T47D (cell line): Measurements from ENCODE around the gene CELF4.

Source experiments
- DNase-seq, 2 experiments: peaks; one replicate each; pipeline versions ENCODE4 v3.0.0 to v3.0.0-alpha.2; 2011 to 2012; ENCODE audit warnings: low read depth in 1 of 2, low spot score in 1 of 2
- JUND ChIP-seq: IDR thresholded peaks from 2 replicates; pipeline ENCODE4 v1.6.1; 2012; ENCODE audit warnings: low read depth
- in situ Hi-C: cut with HindIII; loops from 2 replicates; pipeline ENCODE4 v1.10.0; 2016; ENCODE audit warnings: low sequenced_read_pairs, low pct_unique_long_range_greater_than_20kb

Gene CELF4

DNA sequence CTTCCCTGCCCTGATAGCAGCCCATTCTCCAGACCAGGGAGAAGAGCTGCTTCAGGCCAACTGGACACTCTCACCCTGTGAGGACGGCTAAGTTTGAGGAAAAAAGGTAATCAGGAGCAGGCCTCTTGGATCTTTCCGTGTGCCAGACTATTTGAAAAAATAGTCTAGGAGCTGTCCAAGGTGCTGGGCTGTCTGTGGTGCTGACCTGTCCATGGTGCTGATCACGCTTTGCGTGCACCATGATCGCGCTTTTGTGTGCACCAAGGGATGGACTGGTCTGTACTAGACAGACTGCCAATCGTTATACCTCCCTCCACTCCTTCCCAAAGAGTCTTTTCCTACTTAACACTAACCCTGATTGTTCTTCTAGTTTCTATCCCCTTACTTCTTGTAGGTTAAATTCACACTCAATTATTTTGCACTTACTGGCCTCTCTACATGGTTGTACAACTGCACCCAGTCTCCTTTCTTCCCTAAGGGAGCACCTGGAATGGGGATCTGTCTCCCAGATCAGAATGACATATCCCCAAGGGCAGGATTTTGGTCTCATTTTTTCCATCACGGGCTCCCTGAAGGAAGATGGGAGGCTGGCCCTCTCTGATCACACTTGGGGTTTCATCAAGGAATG lies 295.4 kb downstream of the CELF4 start:
- DNase-seq, result peak in 1 of 2 experiments; percentile 78
- TF ChIP-seq JUND, result no peak
- in situ Hi-C loops, result no loop called here

DNA sequence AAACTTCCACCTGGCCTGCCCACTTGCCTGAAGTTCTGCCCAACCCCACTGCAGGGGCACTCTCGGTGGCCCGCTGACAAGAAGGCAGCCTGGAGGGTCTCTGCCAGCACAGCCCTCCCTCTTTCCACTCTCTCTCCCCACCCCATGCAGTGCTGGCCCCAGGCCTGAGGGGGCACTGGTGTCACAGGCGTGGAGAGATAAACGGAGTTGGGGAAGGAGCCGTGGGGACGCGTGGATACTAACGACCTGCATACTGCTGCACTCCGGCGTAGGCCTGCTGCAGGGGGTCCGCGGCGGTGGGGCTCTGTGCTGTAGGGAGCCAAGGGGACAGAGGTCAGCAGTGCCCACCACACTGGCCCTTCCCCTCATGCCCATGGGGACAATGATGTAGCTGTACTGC lies 299.3 kb downstream of the CELF4 start:
- TF ChIP-seq JUND, result no peak
- DNase-seq, result no peak

GRCh38 chr18:37265382-37265781 lies 300.2 kb downstream of the CELF4 start:
- in situ Hi-C loops, result no loop called here
- TF ChIP-seq JUND, result no peak
- DNase-seq, result no peak

More for the DNA sequence above, 299.3 kb downstream of the CELF4 start:
- in situ Hi-C loops, result no loop called here

DNA sequence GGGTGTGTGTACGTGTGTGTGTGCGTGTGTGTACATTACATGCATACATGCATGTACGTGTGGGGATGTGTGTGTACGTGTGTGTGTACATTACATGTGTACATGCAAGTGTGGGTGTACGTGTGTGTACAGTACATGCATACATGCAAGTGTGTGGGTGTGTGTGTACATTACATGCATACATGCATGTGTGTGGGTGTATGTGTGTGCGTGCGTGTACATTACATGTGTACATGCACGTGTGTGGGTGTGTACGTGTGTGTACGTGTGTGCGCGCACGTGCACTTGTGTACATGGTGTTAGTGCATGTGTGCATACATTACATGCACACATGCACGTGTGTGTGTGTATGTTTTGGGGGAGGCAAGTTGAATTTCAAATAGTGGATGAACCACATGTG lies 300.6 kb downstream of the CELF4 start:
- no peak for DNase-seq
- in situ Hi-C loops, result no loop called here
- no peak for TF ChIP-seq JUND

GRCh38 chr18:37261988-37262387 lies 303.6 kb downstream of the CELF4 start:
- no peak for DNase-seq
- in situ Hi-C loops, result no loop called here
- TF ChIP-seq JUND, result no peak

- TF ChIP-seq JUND, result no peak
- no peak for DNase-seq
- in situ Hi-C loops, result no loop called here
Measured at GRCh38 chr18:37261246-37261840, 304.3 kb downstream of the CELF4 start.

GRCh38 chr18:37260367-37261093 lies 305.1 kb downstream of the CELF4 start:
- no peak for TF ChIP-seq JUND
- in situ Hi-C loops, result no loop called here
- no peak for DNase-seq

DNA sequence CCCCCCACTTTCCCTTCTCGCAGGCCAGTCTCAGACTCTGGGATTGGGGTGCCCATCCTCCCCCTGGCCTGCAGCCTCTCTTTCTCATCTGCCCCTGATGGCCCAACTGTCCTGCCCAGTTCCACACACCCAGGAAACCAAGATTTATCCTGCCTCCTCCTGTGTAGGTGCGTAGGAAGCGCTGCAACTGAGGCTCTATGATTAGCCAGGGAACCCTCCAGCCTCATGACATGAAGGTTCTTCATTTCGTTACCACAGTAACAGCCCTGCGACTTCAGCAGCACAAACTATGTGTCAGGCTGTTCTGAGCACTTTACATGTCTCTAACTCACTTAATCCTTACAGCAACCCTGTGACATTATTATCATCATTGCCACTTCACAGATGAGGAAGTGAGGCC lies 305.9 kb downstream of the CELF4 start:
- no peak for TF ChIP-seq JUND
- no peak for DNase-seq
- in situ Hi-C loops, result no loop called here

DNA sequence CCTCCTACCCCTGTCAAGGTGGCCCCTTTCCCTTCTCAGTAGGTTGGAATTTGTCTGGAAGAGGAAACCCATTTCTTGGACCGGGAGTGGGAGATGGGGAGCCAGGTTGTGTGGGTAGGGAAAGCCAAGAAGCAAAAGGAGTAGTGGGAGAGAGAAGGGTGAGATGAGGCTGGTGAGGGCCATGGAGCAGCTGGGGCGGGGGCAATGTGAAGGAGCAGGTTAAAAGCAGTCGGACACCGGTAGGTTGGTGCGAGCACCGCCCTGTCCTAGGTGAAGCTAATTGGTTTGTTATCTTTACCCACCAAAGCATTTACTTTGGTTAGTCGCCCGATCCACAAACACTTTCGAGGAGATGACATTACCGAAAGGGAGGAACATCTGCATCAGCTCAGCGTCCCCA lies 306.8 kb downstream of the CELF4 start:
- in situ Hi-C loops, result no loop called here
- no peak for TF ChIP-seq JUND
- DNase-seq, result no peak

DNA sequence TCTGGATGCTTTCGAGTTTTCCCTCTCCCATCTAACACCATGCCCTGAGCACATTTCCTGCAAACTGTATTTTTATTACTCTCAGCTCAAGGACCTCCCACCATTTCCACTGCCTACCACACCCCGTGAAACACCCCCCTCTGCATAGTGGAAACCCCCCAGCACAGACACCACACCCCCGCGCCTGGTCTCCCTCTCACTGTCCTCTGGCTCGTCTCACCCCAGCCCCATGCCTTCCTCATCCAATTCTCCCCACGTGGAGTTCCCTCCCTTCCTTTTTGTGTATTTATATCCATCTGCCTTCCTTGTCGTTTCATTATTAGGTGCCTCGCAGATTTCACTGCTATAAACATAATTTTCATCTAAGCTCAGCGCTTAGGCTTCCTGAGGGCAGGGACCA lies 307.5 kb downstream of the CELF4 start:
- in situ Hi-C loops, result no loop called here
- no peak for TF ChIP-seq JUND
- no peak for DNase-seq

DNA sequence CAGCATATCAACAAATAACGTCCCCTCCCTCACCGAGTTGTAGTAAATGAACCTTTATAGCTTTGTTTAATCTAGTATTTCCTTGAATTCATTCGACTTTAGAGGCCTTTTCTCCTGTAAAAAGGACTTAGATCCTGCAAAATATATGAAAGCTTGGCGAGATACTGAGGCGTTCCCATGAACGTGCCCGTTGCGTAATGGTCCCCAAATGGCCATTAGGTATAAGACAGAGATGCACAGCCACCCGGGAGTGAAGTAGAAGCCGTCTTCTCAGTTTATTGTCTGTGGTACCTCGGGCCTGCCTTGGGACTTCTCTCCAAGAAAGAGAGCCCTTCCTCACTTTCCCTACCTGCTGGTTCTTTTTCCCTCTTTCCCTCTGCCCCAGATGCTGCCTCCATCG lies 310.6 kb downstream of the CELF4 start:
- no peak for DNase-seq
- no peak for TF ChIP-seq JUND
- in situ Hi-C loops, result no loop called here

GRCh38 chr18:37254236-37254754 lies 311.3 kb downstream of the CELF4 start:
- TF ChIP-seq JUND, result no peak
- no peak for DNase-seq
- in situ Hi-C loops, result no loop called here
